22Rv1 (cell line): ENCODE results near the gene NLRC5.

Source experiments
- ZFX ChIP-seq: fragments of 450-650 bp; IDR thresholded peaks from 2 replicates; pipeline ENCODE4 v1.6.1; 2017; ENCODE audit warnings: antibody characterized with exemption, borderline replicate concordance
- TF ChIP-seq, protein P1 (sequence below): fragments of 450-650 bp; IDR thresholded peaks from 2 replicates; pipeline ENCODE4 v1.5.1; 2017; ENCODE audit warnings: mild to moderate bottlenecking

DNA sequence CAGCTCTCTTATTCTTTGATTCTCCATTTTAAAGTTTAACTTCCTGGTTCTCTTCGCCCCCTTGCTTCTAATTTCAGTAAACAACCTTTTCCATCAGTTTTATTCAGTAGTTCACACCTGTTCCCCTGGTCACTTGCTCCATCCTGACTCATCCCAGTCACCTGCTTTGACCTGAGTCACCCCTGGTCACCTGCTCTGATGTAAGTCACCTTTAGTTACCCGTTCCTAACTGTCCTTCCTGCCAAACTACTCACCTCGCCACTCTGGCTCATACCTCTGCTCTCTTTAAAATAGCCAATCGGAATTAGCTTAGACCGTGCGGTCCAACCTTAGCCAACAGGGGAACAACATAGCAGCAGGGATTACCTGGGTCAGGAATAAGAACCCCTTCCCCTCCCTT lies 4.7 kb upstream of the NLRC5 start:
- TF ChIP-seq, protein P1, sequence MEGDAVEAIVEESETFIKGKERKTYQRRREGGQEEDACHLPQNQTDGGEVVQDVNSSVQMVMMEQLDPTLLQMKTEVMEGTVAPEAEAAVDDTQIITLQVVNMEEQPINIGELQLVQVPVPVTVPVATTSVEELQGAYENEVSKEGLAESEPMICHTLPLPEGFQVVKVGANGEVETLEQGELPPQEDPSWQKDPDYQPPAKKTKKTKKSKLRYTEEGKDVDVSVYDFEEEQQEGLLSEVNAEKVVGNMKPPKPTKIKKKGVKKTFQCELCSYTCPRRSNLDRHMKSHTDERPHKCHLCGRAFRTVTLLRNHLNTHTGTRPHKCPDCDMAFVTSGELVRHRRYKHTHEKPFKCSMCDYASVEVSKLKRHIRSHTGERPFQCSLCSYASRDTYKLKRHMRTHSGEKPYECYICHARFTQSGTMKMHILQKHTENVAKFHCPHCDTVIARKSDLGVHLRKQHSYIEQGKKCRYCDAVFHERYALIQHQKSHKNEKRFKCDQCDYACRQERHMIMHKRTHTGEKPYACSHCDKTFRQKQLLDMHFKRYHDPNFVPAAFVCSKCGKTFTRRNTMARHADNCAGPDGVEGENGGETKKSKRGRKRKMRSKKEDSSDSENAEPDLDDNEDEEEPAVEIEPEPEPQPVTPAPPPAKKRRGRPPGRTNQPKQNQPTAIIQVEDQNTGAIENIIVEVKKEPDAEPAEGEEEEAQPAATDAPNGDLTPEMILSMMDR, result no peak
- TF ChIP-seq ZFX, result no peak
